GM03348 (cell line): ENCODE data around the gene EMCN.
"Not testable (repeated sequence)": the region's sequence is repeated elsewhere in the genome, so short reads cannot be mapped to it uniquely, and the experiment has no call there.

Source experiments
- DNase-seq: peaks from one replicate; pipeline ENCODE4 v3.0.0; 2012; ENCODE audit warnings: low spot score

EMCN gene

DNA sequence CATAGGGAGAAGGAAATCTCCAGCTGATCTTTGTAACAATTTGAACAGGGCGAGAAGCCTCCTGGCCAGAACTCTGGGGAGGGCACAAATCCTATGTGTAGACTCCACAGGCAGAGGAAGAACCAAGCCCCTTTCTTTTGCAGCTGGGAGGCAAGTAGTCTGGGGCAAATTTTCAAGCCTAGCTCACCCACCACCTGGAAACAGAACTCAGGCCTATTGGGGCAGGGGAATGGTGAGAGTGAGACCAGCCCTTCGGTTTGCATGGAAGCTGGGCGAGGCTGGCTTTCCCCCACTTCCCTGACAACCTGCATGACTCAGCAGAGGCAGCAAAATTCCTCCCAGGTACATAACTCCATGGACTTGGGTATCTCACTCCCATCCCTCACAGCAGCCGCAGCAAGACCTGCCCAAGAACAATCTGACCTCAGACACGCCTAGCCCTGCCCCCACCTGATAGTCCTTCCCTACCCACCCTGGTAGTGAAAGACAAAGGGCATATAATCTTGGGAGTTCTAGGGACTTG lies 138.2 kb downstream of the EMCN start:
- DNase-seq: no peak

DNA sequence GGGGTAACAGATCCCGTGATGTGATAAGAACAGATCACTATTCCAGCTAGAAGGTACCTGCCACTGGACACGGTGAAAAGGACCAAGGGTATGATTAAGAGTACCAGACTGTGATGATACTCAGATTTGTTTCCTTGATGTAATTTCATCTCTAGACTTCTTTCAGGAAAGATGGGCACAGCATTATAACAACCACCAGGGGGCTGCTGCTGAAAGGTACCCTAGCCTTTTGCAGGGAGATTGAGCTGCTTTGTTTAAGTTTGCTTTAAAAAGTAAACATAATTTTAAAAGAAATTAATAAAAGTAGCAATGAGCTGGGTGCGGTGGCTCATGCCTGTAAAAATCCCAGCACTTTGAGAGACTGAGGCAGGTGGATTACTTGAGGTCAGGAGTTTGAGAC lies 145.4 kb downstream of the EMCN start:
- DNase-seq: peak; percentile 4

DNA sequence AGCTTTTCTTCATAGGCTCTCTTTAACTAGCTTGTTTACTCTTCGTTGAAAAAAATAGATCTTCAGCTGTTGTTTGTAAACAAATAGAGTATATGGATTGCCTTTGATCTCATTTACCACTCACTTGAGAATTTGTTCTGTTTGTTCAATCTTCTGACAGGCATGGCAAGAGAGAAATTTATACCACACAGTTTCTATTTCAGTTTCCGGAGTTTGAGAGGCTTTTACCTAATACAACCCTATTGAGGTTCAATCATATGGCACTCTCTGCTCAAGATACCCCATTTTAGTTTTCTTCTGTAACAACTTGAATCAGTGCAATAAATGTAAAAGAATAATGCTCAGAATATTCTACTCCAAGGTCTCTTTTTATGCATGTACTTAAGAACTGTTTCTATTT lies 148.0 kb downstream of the EMCN start:
- DNase-seq: no peak

DNA sequence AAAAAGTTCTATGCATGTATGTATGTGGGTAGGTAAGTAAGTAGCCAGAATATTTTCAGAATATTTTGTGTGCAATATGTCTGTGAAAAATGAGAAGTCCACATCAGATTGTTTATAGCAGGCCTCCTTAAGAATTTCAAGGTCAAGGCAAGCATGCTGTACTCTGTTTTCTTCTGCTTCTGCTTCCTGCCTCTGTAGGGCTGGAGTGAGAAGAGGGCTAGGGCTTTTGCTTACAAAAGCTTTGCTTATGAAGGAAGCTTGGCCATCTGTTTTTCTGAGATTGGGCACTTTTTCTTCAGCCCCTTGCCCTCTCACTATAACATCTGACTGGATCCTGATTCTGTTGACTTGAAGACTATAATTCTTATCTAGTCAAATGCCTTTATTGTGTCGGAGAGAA lies 150.4 kb downstream of the EMCN start:
- DNase-seq: no peak

DNA sequence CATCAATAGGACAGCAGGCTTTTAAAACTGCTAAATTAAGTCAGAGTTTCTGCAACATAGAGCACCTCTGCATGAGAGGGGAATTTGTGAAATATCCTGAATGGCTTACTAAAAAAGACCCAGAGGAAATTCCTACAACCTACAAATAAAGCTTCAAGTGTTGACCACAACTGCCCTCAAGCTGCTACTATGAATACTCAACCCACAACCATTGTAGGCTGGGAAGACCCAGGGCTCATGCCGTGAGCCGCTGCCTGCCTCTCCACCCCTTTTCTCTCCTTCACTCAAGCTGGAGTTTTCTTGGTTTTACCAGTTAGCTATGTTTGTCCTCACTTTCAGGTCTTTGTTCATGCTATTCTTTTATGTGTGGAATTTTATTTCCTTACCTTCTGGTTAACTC lies 151.6 kb downstream of the EMCN start:
- no peak for DNase-seq

DNA sequence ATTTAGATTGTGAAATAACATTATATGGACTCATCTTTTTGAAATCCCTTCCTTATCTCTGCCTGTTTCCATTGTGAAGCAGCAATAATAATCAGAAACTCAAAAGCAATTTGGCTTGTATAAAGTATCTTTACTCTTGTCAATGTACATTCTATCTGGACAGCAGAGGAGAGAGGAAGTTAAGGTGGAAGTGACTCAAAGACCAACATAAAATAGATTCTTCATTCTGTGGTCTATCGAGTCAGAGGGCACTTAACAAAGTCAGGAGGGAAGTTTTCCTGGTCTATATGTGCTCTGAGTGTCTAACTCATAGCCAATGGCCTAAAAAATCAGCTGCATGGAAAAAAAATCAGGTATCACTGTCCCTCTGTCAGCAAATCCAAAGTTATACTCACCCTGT lies 155.5 kb downstream of the EMCN start:
- DNase-seq: peak; percentile 5

DNA sequence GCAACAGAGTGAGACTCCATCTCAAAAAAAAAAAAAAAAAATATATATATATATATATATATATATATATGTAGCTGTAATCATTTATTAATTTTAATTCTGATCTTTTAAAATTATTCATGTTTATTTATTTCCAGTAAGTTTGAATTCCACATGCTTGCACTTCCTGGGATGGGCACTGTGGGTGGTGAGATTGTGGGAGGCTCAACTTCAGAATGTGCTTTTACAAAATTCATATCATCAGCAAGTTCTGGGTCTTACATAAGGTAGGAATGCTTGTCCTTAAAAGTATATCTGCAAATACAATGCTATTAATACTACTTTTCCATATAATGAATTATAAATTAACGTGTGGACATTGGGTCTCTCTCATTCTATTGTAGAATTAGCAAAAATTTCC lies 156.5 kb downstream of the EMCN start:
- no peak for DNase-seq

DNA sequence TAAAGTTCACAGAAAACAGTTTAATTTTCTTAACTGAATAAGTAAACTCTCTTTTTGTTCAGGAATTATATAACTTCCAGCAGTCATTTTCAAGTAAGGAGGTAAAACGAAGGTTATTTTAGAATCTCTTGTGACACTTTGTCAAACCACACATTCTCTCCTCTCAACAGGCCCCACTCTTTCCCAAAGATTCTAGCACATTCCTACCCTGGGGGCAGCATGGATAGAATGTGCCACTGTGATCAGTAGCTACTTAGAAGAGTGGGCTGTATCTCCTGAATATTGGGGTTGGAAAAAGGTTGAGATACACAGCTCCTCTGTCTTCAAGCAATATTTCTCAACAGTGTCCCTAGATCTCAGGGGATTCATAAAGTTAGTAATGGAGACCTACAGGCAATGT lies 157.6 kb downstream of the EMCN start:
- no peak for DNase-seq

DNA sequence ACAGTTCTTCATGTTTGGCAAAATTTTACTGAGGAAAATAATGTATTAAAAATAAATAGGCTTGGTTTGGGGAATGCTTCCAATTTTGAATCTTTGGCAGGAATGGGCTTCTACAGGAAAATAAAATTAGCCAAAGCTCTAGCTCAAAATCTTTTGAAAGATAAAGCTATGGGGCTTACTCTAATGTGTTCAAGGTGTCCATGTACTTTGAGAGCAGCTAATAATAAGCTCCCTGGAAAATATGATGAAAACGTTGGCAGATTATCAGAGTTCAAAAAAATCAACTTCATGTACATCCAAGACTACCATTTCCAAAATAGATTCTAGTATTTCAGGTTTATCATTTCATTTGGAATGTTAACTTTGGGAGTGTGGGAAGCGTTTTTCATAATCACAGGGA lies 158.4 kb downstream of the EMCN start:
- DNase-seq: no peak

DNA sequence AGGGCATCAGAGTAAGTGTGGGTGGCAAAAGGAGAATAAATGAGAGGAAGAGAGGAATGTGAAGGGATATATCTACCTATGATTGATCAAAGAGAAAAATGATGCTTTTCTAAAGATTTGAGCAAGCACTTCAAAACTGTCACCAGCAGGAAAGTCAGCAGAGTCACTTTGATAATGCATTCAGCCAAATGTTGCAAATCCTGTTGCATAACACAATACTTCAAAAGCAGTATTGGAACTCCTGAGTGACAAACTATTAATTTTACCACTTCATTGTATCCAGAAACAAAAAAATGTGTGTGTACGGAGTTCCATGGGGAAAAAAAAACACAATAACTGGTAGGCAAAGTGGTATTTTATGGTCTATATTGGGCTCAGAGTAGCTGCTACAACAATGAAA lies 160.3 kb downstream of the EMCN start:
- no peak for DNase-seq

DNA sequence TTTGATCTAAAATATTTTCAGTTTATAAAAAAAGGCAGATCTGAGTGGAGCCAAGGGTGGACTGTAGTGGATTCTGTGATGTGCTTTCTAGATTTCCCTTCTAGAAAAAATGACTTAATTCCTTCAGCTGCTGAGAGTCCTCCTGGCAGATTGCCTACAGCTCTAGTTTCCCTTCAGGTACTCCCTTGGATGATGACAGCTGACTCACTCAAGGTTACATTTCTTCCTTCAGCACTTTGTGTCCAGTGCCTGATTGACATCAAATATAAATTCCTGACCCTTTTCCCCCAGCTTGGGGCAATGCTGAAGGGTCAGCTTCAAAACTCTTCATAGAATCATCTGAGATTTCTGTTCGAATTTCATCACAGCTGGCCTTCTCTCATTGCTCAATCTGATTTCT lies 161.7 kb downstream of the EMCN start:
- DNase-seq: no peak

DNA sequence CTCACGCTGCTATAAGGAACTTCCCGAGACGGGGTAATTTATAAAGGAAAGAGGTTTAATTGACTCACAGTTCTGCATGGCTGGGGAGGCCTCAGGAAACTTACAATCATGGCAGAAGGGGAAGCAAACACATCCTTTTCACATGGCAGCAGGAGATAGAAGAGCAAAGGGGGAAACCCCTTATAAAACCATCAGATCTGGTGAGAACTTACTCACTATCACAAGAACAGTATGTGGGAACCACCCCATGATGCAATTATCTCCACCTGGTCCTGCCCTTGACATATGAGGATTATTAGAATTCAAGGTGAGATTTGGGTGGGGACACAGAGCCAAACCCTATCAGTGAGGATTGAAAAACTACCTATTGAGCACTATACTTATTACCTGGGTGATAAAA lies 165.5 kb downstream of the EMCN start:
- DNase-seq: not testable (repeated sequence)

DNA sequence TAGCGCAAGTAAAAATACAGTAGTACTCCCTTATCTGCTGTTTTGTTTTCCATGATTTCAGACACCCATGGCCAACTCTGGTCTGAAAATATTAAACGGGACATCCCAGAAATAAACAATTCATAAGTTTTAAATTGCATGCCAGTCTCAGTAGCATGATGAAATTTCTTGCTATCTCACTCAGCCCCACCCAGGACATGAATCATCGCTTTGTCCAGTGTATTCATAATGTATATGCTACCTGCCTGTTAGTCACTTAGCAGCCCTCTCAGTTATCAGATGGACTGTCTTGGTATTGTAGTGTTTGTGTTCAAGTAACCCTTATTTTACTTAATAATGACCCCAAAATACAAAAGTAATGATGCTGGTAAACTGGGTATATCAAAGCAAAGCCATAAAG lies 169.3 kb downstream of the EMCN start:
- peak; percentile 6 for DNase-seq

DNA sequence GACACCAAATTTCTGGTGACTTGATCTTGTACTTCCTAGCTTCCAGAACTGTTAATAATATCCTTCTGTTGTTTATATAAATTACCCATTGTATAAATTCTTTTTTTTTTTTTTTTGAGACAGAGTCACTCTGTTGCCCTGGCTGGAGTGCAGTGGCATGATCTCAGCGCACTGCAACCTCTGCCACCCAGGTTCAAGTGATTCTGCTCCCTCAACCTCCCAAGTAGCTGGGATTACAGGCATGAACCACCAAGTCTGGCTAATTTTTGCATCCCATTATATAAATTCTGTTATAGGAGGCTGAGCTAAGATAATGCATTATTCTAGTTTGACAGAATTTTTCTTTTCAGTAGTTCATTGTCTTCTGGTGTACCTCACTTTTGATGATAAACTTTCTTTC lies 170.6 kb downstream of the EMCN start:
- DNase-seq: no peak

DNA sequence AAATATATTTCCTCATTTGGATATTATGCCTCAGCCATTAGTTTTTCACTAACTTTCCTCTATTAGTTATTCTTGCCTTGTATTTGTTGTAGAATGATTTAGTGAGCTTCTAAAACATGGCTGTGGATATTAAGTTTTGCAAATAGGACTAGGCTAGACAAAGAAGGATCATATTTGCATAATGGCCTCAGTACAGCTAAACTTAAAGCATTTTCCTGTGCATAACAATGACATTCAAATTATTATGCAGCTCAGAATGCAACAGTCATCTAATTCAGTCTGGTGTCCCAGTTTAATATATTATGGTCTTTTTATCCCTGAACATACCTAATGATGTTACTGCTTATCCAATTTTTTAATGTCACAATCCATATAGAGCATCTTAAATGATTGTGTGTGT lies 172.2 kb downstream of the EMCN start:
- no peak for DNase-seq
